Measurements from ENCODE around the gene ADAMTSL2. TPM values are rescaled to one million over a fixed set of nuclear protein-coding genes. Genes with fewer than 3 reads are reported as not detected.

ADAMTSL2 gene
- total and polyA plus RNA-seq, 2 donors (not counting 1 experiment from before 2014, with no cell fraction given) = under 0.01 to 0.09 TPM

DNA sequence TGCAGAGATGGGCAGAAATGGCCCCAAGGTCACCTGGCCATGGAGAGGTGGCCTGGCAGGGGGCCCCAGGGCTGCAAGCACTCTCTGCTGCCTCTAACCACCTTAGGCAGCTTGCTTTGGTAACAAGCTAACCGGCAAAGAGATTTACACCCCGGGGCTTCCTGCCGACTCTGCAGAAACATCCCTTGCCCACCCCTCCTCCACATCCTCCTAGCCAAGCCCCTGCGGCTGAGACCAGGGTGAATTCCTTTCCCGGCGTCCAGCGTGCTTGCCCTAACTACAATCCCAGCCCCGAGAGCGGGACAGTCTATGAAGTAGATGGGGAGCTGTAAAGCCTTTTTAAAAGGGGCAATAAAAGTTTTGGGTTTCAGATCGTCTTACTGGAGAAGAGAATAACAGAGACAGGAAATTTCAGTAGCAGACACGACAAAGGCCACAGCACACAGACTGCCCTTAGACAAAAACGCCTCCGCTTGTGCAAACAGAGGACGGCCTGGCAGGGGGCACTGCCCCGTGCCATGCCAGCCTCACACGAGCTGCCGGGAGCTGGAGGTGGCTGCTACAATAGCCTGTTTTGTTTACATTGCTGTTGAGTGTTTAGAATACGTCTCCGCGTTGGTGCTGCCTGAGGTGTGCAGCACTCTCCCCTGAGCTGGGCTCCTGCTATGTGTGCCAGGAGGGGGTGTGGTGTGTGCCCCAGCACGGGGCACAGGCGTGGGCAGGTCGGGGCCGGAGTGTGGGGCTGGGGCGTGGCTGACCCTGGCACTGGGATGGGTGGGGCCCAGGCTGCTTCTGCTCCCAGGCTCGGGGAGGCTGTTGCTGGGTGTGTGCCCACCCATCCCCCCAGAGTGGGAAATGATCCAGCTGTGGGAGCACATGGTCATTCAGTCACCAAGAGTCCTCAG lies 25.1 kb upstream of the ADAMTSL2 start:
- no peak overlapping the region for H2AFZ ChIP-seq (ENCODE audit: low read length)
- peaks cover 3% of the 10 kb centered on the region for H3K9me3 ChIP-seq (ENCODE audit: control insufficient read depth, insufficient read depth, low read depth, low read length)
- no peak overlapping the region for H3K4me3 ChIP-seq (replicated peaks in 1 of 4; ENCODE audit: control extremely low read depth in 1 of 4, insufficient read depth in 1 of 4, low read depth in 3 of 4, low read length in 4 of 4)
- no peaks in the 10 kb centered on the region for H3K79me2 ChIP-seq (ENCODE audit: control insufficient read depth, insufficient read depth, low read length)
- no peaks in the 10 kb centered on the region for H3K36me3 ChIP-seq (ENCODE audit: control insufficient read depth, insufficient read depth, low read length)
- peaks cover 11% of the 10 kb centered on the region for H3K4me1 ChIP-seq (ENCODE audit: control insufficient read depth, extremely low read depth, insufficient read depth, low read length)
- TF ChIP-seq, protein P1, sequence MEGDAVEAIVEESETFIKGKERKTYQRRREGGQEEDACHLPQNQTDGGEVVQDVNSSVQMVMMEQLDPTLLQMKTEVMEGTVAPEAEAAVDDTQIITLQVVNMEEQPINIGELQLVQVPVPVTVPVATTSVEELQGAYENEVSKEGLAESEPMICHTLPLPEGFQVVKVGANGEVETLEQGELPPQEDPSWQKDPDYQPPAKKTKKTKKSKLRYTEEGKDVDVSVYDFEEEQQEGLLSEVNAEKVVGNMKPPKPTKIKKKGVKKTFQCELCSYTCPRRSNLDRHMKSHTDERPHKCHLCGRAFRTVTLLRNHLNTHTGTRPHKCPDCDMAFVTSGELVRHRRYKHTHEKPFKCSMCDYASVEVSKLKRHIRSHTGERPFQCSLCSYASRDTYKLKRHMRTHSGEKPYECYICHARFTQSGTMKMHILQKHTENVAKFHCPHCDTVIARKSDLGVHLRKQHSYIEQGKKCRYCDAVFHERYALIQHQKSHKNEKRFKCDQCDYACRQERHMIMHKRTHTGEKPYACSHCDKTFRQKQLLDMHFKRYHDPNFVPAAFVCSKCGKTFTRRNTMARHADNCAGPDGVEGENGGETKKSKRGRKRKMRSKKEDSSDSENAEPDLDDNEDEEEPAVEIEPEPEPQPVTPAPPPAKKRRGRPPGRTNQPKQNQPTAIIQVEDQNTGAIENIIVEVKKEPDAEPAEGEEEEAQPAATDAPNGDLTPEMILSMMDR (conservative IDR thresholded peaks at IDR 0.05 in 1 of 2, IDR thresholded peaks at IDR 0.05 in 1 of 2; ENCODE audit: low read depth in 1 of 2, low read length in 2 of 2) = no peak
- no peak for TF ChIP-seq EZH2 (IDR thresholded peaks at IDR 0.05; ENCODE audit: low read length, missing control alignments)
- no peak overlapping the region for H3K9ac ChIP-seq (ENCODE audit: insufficient read depth, low read length)
- peaks cover 5% of the 10 kb centered on the region for H3K27me3 ChIP-seq (ENCODE audit: control insufficient read depth, insufficient read depth, low read length)
- H3K27ac ChIP-seq (ENCODE audit: insufficient read depth, low read length) = no peak overlapping the region
- H4K20me1 ChIP-seq (ENCODE audit: control insufficient read depth, extremely low read depth, insufficient read depth, low read length) = no peaks in the 10 kb centered on the region
- peak overlapping the region; percentile 51 for H3K4me2 ChIP-seq (ENCODE audit: extremely low read depth, insufficient read depth, low read length)
- DNase-seq (ENCODE audit: low read depth in 2 of 2) = no peak

DNA sequence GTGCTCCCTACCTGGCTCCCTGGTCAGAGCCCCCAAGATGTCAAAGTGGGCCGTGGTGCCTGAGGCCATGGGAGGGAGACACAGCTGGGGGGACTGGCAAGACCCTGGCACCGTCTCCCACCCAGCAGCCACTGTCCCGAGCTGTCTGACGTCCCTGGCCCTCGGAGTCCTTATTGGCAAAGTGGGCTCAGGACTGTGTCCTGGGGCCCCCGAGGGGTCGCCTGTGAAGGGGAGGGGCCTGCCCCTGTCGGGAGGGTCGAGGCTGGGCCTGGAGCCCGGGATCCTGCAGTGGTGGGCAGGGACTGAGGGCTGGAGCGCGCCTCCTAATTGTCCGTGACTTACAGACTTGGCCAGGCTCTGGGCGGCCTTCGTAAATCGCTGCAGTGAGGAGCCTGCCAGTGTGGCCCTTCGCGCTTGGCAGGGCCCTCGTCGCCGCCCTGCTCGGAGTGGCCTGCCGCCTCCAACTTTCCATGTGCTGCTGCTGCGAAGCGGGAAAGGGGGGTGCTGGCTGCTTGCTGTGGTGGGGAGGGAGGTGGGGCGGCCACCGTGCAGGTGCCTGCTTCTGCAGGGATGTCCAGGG lies 23.5 kb upstream of the ADAMTSL2 start:
- no peaks in the 10 kb centered on the region for H4K20me1 ChIP-seq (ENCODE audit: control insufficient read depth, extremely low read depth, insufficient read depth, low read length)
- H3K9ac ChIP-seq (ENCODE audit: insufficient read depth, low read length) = no peak overlapping the region
- H3K79me2 ChIP-seq (ENCODE audit: control insufficient read depth, insufficient read depth, low read length) = no peaks in the 10 kb centered on the region
- H3K4me1 ChIP-seq (ENCODE audit: control insufficient read depth, extremely low read depth, insufficient read depth, low read length) = peaks cover 5% of the 10 kb centered on the region
- H3K36me3 ChIP-seq (ENCODE audit: control insufficient read depth, insufficient read depth, low read length) = no peaks in the 10 kb centered on the region
- no peak for TF ChIP-seq EZH2 (IDR thresholded peaks at IDR 0.05; ENCODE audit: low read length, missing control alignments)
- TF ChIP-seq, protein P1 (conservative IDR thresholded peaks at IDR 0.05 in 1 of 2, IDR thresholded peaks at IDR 0.05 in 1 of 2; ENCODE audit: low read depth in 1 of 2, low read length in 2 of 2) = no peak
- no peak overlapping the region for H3K4me3 ChIP-seq (replicated peaks in 1 of 4; ENCODE audit: control extremely low read depth in 1 of 4, insufficient read depth in 1 of 4, low read depth in 3 of 4, low read length in 4 of 4)
- no peak overlapping the region for H3K27ac ChIP-seq (ENCODE audit: insufficient read depth, low read length)
- DNase-seq (ENCODE audit: low read depth in 2 of 2) = no peak
- no peak overlapping the region for H3K4me2 ChIP-seq (ENCODE audit: extremely low read depth, insufficient read depth, low read length)
- H3K27me3 ChIP-seq (ENCODE audit: control insufficient read depth, insufficient read depth, low read length) = peaks cover 5% of the 10 kb centered on the region
- peaks cover 3% of the 10 kb centered on the region for H3K9me3 ChIP-seq (ENCODE audit: control insufficient read depth, insufficient read depth, low read depth, low read length)
- no peak overlapping the region for H2AFZ ChIP-seq (ENCODE audit: low read length)

DNA sequence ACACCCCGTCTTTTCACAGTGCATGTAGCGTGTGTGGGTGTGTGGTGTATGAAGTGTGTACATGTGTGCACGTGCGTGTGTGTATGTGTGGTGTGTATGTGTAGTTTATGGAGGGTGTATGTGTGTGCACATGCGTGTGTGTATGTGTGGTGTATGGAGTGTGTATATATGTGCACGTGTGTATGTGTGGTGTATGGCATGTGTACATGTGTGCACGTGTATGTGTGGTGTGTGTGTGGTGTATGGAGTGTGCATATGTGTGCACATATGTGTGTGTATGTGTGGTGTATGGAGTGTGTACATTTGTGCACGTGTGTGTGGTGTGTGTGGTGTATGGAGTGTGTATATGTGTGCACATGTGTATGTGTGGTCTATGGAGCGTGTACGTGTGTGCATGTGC lies 22.9 kb upstream of the ADAMTSL2 start:
- H4K20me1 ChIP-seq (ENCODE audit: control insufficient read depth, extremely low read depth, insufficient read depth, low read length) = no peaks in the 10 kb centered on the region
- DNase-seq (ENCODE audit: low read depth in 2 of 2) = no peak
- peaks cover 3% of the 10 kb centered on the region for H3K4me1 ChIP-seq (ENCODE audit: control insufficient read depth, extremely low read depth, insufficient read depth, low read length)
- no peaks in the 10 kb centered on the region for H3K79me2 ChIP-seq (ENCODE audit: control insufficient read depth, insufficient read depth, low read length)
- no peak overlapping the region for H3K4me3 ChIP-seq (replicated peaks in 1 of 4; ENCODE audit: control extremely low read depth in 1 of 4, insufficient read depth in 1 of 4, low read depth in 3 of 4, low read length in 4 of 4)
- H3K4me2 ChIP-seq (ENCODE audit: extremely low read depth, insufficient read depth, low read length) = no peak overlapping the region
- no peak overlapping the region for H3K9ac ChIP-seq (ENCODE audit: insufficient read depth, low read length)
- H3K9me3 ChIP-seq (ENCODE audit: control insufficient read depth, insufficient read depth, low read depth, low read length) = peaks cover 3% of the 10 kb centered on the region
- H3K36me3 ChIP-seq (ENCODE audit: control insufficient read depth, insufficient read depth, low read length) = no peaks in the 10 kb centered on the region
- H2AFZ ChIP-seq (ENCODE audit: low read length) = no peak overlapping the region
- H3K27me3 ChIP-seq (ENCODE audit: control insufficient read depth, insufficient read depth, low read length) = peaks cover 5% of the 10 kb centered on the region
- no peak overlapping the region for H3K27ac ChIP-seq (ENCODE audit: insufficient read depth, low read length)
- TF ChIP-seq, protein P1 (conservative IDR thresholded peaks at IDR 0.05 in 1 of 2, IDR thresholded peaks at IDR 0.05 in 1 of 2; ENCODE audit: low read depth in 1 of 2, low read length in 2 of 2) = no peak
- no peak for TF ChIP-seq EZH2 (IDR thresholded peaks at IDR 0.05; ENCODE audit: low read length, missing control alignments)
